KMS-11 (cell line): ENCODE data around the gene SERP1.
"Not testable (repeated sequence)": the region's sequence is repeated elsewhere in the genome, so short reads cannot be mapped to it uniquely, and the experiment has no call there.

ENCODE experiments used
- H2AFZ ChIP-seq: fragments of 200-600 bp; sonication (generic); 2 replicates; pipeline ENCODE4 v1.6.1; 2016; ENCODE audit warnings: antibody characterized with exemption, mixed run types, low read depth
- H3K27ac ChIP-seq: fragments of 200-600 bp; sonication (generic); 2 replicates; pipeline ENCODE4 v1.6.1; 2016; ENCODE audit warnings: mild to moderate bottlenecking, mixed run types
- H3K27me3 ChIP-seq: fragments of 200-600 bp; sonication (generic); 2 replicates; pipeline ENCODE4 v1.6.1; 2017; ENCODE audit warnings: mild to moderate bottlenecking, low read depth, mixed run types, moderate library complexity; ENCODE audit not compliant: insufficient read depth
- H3K36me3 ChIP-seq: fragments of 200-600 bp; sonication (generic); 2 replicates; pipeline ENCODE4 v1.6.1; 2017; ENCODE audit warnings: mild to moderate bottlenecking, mixed run types; ENCODE audit not compliant: insufficient read depth
- H3K4me1 ChIP-seq: fragments of 200-600 bp; sonication (generic); 2 replicates; pipeline ENCODE4 v1.6.1; 2016; ENCODE audit warnings: mild to moderate bottlenecking, low read depth, mixed run types; ENCODE audit not compliant: poor library complexity, severe bottlenecking
- H3K4me2 ChIP-seq: fragments of 200-600 bp; sonication (generic); 2 replicates; pipeline ENCODE4 v1.7.0; 2016; ENCODE audit warnings: mild to moderate bottlenecking, mixed run types
- H3K4me3 ChIP-seq: fragments of 200-600 bp; sonication (generic); IDR thresholded peaks from 2 replicates; pipeline ENCODE4 v1.6.1; 2017; ENCODE audit warnings: low read depth, low read length, mixed read lengths; ENCODE audit not compliant: insufficient read depth
- H3K79me2 ChIP-seq: fragments of 200-600 bp; sonication (generic); 2 replicates; pipeline ENCODE4 v1.6.1; 2016; ENCODE audit warnings: low read depth, mixed run types; ENCODE audit not compliant: insufficient read depth
- H3K9ac ChIP-seq: fragments of 200-600 bp; sonication (generic); 2 replicates; pipeline ENCODE4 v1.6.1; 2016; ENCODE audit warnings: mild to moderate bottlenecking, mixed run types
- H4K20me1 ChIP-seq: fragments of 200-600 bp; sonication (generic); 2 replicates; pipeline ENCODE4 v1.6.1; 2016; ENCODE audit warnings: mild to moderate bottlenecking, mixed run types; ENCODE audit not compliant: insufficient read depth
- TF ChIP-seq, protein P1 (sequence below): fragments of 200-600 bp; sonication (generic); conservative IDR thresholded peaks from 2 replicates; pipeline ENCODE4 v1.6.1; 2017; ENCODE audit warnings: low read depth, mild to moderate bottlenecking, antibody characterized with exemption, low read length, moderate library complexity, mixed read lengths

SERP1 gene

GRCh38 chr3:150509780-150510179, 36.5 kb downstream of the SERP1 start:
- Histone ChIP-seq H3K4me2 (no peak overlapping the region), H3K9ac (no peak overlapping the region), H4K20me1 (no peaks in the 10 kb centered on the region), H3K4me3 (no peak overlapping the region), H3K27me3 (no peaks in the 10 kb centered on the region), H3K79me2 (no peaks in the 10 kb centered on the region), H3K27ac (no peak overlapping the region), H3K4me1 (no peaks in the 10 kb centered on the region), H3K36me3 (no peaks in the 10 kb centered on the region), H2AFZ (no peak overlapping the region)
- TF ChIP-seq, protein P1, sequence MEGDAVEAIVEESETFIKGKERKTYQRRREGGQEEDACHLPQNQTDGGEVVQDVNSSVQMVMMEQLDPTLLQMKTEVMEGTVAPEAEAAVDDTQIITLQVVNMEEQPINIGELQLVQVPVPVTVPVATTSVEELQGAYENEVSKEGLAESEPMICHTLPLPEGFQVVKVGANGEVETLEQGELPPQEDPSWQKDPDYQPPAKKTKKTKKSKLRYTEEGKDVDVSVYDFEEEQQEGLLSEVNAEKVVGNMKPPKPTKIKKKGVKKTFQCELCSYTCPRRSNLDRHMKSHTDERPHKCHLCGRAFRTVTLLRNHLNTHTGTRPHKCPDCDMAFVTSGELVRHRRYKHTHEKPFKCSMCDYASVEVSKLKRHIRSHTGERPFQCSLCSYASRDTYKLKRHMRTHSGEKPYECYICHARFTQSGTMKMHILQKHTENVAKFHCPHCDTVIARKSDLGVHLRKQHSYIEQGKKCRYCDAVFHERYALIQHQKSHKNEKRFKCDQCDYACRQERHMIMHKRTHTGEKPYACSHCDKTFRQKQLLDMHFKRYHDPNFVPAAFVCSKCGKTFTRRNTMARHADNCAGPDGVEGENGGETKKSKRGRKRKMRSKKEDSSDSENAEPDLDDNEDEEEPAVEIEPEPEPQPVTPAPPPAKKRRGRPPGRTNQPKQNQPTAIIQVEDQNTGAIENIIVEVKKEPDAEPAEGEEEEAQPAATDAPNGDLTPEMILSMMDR, result no peak

DNA sequence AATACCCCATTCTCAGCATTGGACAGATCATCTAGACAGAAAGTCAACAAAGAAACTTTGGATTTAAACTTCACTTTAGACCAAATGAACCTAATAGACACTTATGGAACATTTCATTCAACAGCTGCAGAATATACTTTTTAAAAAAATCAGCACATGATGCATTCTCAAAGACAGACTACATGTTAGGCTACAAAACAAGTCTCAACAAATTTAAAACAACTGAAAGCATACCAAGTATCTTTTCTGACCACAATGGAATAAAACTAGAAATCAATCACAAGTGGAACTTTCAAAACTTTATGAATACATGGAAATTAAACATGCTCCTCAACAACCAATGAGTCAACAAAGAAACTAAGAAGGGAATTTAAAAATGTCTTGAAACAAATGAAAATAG, 37.9 kb downstream of the SERP1 start:
- H4K20me1 ChIP-seq, result no peaks in the 10 kb centered on the region
- no peak overlapping the region for H3K4me2 ChIP-seq
- no peak overlapping the region for H3K27ac ChIP-seq
- TF ChIP-seq, protein P1, result no peak
- no peaks in the 10 kb centered on the region for H3K79me2 ChIP-seq
- H3K4me1 ChIP-seq, result no peaks in the 10 kb centered on the region
- H2AFZ ChIP-seq, result no peak overlapping the region
- H3K4me3 ChIP-seq, result no peak overlapping the region
- H3K36me3 ChIP-seq, result no peaks in the 10 kb centered on the region
- no peak overlapping the region for H3K9ac ChIP-seq
- no peaks in the 10 kb centered on the region for H3K27me3 ChIP-seq

DNA sequence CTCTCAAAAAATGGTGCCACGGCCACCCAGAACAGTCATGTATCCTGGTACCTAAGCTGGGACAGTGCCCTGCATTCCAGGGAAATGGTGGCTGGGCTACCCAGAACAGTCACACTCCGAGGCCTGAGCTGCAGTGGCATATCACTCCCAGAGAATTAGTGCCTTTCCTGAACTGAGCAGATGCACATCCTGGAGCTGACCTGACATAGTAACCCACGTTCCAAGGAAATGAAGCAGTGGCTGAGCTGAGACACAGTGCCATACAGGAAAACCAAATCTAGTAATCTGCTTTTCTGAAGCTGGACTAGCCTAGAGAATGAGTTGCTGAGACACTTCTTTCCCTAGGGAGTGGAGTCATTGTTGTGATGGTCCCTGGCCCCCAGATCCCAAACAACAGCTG, 41.8 kb downstream of the SERP1 start:
- Histone ChIP-seq H3K4me2 (no peak overlapping the region), H3K36me3 (no peaks in the 10 kb centered on the region), H3K4me1 (no peaks in the 10 kb centered on the region), H3K79me2 (no peaks in the 10 kb centered on the region), H3K9ac (no peak overlapping the region), H3K27me3 (no peaks in the 10 kb centered on the region), H3K27ac (no peak overlapping the region), H4K20me1 (no peaks in the 10 kb centered on the region), H2AFZ (no peak overlapping the region), H3K4me3 (no peak overlapping the region)
- TF ChIP-seq, protein P1, result no peak

GRCh38 chr3:150503402-150504099, 42.7 kb downstream of the SERP1 start:
- no peak overlapping the region for H3K4me2 ChIP-seq
- H4K20me1 ChIP-seq, result no peaks in the 10 kb centered on the region
- no peak overlapping the region for H3K4me3 ChIP-seq
- H3K4me1 ChIP-seq, result no peaks in the 10 kb centered on the region
- no peaks in the 10 kb centered on the region for H3K36me3 ChIP-seq
- H2AFZ ChIP-seq, result no peak overlapping the region
- no peak overlapping the region for H3K27ac ChIP-seq
- H3K79me2 ChIP-seq, result no peaks in the 10 kb centered on the region
- no peaks in the 10 kb centered on the region for H3K27me3 ChIP-seq
- TF ChIP-seq, protein P1, result no peak
- no peak overlapping the region for H3K9ac ChIP-seq

GRCh38 chr3:150500960-150501359, 45.3 kb downstream of the SERP1 start:
- H3K79me2 ChIP-seq, H3K27me3 ChIP-seq, H3K36me3 ChIP-seq, H3K9ac ChIP-seq, H3K4me1 ChIP-seq, H3K27ac ChIP-seq, H2AFZ ChIP-seq, H3K4me3 ChIP-seq, H4K20me1 ChIP-seq, H3K4me2 ChIP-seq: not testable (repeated sequence)
